ENCODE data around the gene SPDYE2B.
"Not testable (repeated sequence)": the region's sequence is repeated elsewhere in the genome, so short reads cannot be mapped to it uniquely, and the experiment has no call there.

The SPDYE2B gene

DNA sequence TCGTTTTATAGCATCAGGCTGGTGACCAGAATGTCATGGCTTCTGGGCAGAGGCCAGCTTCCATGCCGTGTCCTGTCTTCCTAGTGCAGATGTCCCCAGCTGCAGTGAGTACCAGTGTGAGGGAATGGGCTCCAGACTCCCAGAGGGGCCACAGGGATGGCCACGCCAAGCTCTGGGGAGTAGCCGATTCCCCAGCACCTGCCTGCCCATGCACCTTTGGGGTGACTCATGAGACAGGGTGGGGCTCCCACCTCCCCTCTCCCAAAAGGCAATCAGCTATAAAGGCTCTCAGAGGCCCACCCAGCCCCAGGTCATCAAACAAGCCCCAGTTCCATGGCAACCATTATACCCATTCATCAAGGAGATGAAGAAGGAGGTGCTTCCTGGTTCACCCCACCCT is at the start of gene SPDYE2B:
SPDYE2B (plus strand) TSS at position 396 of the 400 bp plus-strand sequence. CDS start 2,030 bp downstream, outside the sequence.
- not testable (repeated sequence) for DNase-seq

GRCh38 chr7:102602317-102602716 is 47.8 kb upstream of the SPDYE2B start:
- DNase-seq = not testable (repeated sequence)

DNA sequence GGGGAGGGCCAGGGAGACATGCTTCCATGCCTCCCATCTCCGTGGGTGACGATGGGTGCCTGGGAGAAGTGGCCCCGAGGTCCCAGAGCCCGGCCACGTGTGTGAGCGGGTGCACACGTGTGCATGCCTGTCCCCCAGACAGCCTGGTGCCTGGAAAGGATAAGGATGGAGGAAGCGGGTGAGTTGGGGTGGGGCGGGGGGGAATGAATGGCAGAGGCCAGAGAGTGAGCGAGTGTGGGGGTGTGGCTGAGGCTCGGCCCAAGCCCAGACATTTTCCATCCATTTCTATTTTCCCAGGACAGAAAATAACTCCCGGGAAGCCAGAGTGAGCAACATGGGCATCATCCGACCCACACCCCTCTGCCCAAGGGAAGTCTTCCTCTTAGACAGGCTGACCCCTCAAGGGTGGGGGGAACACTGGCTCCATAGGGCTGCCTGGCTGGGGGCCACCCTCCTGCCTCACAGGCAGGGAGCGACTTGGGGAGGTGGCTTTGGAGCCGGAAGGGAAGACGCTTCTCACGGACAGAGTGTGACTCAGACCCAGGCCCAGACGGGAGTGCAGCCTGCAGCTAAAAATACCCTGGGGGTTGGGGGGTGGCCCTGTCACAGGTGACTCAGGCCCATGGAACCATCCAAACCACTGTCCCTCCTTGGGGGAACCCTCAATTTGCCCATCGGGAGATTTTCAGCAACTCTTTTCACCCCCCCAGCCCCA is 45.5 kb upstream of the SPDYE2B start:
- DNase-seq = not testable (repeated sequence)

GRCh38 chr7:102606848-102607247 is 43.3 kb upstream of the SPDYE2B start:
- not testable (repeated sequence) for DNase-seq

GRCh38 chr7:102609734-102610133 is 40.4 kb upstream of the SPDYE2B start:
- not testable (repeated sequence) for DNase-seq

DNA sequence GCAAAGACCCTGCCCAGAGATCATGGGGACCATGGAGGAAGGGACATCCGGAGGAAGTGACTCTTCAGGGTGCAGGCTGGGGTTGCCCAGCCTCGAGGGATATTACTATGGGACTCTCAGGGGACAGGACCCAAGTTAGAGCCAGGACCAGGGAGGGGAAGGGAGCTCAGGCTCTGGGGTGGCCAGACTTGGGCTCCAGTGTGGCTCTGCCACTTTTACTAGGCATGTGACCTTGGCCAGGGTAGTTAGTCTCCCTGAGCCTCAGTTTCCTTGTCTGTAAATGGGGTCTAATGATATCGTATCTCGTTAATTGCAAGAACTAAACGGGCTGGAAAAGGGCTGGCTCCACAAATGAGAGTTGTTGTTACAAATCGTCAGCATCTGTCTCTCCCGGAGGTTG is 39.7 kb upstream of the SPDYE2B start:
- DNase-seq = not testable (repeated sequence)

- DNase-seq = not testable (repeated sequence)
Measured at GRCh38 chr7:102611013-102611674, 39.0 kb upstream of the SPDYE2B start.

DNA sequence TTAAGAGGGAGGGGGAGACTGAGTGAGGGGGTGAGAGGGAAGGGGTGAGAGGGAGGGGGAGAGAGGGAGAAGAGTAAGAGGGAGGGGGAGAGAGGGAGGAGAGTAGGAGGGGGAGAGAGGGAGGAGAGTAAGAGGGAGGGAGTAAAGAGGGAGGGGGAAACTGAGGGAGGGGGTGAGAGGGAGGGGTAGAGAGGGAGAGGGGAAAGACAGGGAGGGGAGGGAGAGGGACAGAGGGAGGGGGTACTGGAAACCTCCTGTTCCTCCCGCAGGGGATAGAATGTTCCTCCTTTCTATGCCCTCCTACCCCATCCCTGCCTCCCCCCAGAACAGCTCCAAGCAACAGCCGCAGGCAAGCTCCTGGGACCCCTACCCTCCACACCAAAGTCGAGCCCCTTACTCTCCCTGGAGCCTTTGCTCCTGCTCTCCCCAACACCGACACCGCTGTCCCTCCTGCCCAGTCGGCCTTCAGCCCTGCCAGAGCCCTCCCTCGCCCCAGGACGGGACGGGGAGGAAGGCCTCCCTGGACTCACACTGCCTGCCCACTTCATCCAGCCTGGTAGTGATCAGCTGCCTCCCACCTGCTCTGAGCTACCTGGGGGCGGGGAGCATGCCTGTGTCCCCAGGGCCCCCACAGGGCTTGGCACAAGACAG is 38.3 kb upstream of the SPDYE2B start:
- not testable (repeated sequence) for DNase-seq

- not testable (repeated sequence) for DNase-seq
Measured at GRCh38 chr7:102613575-102614345, 36.4 kb upstream of the SPDYE2B start.

DNA sequence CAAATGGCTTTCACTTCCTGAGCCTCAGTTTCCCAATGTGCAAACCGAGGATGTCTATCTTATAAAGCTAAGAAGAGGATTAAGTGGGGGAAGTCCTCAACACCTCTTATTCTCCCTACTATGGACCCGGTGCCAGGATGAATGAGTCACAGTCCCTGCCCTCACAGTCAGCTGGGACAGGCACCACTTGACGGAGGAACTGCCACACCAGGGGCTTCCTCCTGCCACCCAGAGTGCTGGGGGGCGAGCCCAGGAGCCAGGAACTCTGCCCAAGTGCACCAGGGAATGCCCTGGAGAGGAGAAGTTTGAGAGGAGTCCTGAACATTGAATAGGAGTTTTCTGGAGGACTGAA is 35.8 kb upstream of the SPDYE2B start:
- not testable (repeated sequence) for DNase-seq

DNA sequence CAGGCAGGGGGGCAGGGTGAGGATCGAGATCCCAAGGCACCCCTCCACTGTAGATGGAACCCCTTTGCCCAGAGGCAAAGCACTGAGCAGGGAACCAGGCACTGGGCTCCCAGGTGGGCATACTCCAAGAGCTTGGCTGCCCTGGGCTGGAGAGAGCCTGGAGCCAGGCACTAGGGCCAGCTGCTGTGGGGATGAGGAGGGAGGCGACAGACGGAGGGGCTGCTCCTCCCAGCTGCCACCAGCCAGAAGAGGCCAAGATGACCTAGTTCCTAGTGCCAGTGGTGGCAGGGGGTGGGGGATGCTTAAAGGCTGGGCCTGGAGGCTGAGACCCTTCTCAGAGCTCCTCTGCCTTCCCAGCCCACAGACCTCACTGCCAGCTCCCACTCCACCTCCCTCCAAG is 35.2 kb upstream of the SPDYE2B start:
- not testable (repeated sequence) for DNase-seq

DNA sequence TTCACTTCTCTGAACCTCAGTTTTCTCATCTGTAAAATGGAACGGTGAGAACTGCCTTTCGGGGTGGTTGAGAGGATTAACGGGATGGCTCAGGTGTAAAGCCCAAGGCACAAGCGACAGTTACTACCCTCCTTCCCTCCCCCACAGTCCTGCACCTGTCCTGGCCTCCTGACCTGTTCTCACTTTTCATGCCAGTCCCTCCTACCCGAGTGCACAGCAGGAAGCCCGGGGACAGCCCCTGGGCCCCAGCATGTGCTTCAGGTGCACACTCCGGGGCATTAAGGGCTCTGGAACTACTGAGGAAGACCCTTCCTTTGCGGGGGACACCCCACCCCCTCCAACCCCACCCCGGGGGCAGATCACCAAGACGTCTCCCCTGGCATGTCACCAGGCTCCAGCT is 34.2 kb upstream of the SPDYE2B start:
- DNase-seq = not testable (repeated sequence)

DNA sequence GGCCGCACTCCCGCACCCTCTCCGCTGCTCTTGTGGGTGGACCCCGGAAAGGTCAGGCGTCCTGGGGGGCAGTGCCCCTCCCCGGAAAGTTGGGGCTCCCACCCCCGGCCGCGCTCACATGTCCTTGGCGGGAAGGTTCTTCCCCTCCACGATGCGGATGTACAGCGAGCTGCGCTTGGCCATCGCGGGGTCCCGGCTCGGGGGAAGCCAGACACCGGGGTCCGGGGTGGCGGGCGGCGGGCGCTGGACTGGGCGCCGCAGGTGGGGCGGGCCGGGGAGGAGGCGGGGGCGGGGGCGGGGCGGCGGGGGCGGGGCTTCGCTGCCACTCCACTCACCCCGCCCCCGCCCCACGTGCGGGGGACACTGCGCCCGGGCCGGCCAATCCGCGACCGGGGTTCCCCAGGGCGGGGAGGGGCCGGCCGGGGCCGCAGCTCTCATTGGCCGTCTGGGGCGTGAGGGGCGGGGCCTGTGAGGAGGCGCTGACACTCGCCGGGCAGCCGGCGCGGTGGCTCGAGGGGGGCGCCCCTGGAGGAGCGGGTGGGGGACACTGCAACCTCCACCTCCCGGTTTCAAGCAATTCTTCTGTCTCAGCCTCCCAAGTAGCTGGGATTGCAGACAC is 33.5 kb upstream of the SPDYE2B start, which contains the start of gene RASA4:
RASA4 (minus strand) TSS at position 250 of the 619 bp plus-strand sequence; CDS start at position 183, 67 bp downstream.
- peak; percentile 58 for DNase-seq

DNA sequence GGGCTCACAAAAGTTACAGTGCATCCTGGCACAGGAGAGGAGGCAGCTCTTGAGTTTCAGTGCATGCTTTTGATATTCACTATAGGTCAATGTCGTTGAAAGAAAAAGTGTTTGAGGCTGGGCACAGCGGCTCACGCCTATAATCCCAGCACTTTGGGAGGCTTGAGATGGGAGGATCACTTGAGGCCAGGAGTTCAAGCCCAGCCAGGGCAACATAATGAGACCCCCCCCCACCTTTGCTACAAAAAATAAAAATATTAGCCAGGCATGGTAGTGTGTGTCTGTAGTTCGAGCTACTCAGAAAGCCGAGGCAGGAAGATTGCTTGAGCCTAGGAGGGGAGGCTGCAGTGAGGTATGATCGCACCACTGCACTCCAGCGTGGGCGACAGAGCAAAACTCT is 32.0 kb upstream of the SPDYE2B start:
- peak; percentile 0 for DNase-seq

DNA sequence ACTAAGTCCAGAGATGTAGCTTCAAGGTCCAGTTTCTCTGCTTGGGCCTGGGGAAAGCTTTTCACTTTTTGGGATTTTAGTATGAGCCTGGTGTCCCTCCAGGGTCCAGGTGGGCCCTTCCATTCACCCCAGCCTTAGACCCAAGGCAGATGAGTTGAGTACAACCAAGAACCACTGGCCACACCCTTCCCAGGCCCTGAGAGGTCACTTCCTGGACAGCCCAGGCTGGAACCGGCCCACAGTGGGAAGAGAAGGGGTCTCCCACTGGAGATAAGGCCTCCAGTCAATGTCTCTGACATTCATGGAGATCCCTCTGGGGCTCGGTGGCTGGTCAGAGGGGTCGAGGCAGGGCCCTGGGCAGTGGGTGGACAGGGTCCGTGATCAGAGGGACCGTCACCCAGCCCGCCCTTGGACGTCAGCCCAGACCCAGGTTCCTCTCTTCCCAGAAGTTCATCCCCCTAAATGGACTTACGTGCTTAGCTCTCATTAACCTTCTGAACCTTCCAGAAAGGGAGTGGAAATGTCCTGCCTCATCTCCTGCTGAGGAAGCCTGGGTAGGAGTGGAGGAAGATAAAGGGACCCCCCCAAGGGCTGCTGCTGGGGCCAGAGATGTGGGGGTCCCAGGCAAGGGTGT is 22.7 kb upstream of the SPDYE2B start:
- not testable (repeated sequence) for DNase-seq

GRCh38 chr7:102630622-102631021 is 19.5 kb upstream of the SPDYE2B start:
- not testable (repeated sequence) for DNase-seq

DNA sequence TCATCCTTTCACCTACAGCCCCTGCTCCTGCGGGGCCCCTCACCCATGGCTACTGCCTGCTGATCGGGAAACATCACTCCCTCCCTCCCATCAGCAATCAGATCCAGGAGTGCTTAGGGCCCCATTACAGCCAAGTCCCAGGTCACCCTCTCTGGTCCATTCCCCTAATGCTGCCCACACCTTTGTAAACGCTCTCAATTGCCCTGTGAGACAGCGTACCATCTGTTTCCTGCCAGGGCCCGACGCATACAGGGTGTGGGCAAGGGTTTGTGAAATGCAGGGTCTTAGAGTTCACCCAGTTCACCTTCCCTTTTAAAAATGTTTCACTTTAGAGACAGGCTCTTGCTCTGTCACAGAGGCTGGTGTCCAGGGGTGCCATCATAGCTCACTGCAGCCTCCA is 15.8 kb upstream of the SPDYE2B start:
- DNase-seq = not testable (repeated sequence)

DNA sequence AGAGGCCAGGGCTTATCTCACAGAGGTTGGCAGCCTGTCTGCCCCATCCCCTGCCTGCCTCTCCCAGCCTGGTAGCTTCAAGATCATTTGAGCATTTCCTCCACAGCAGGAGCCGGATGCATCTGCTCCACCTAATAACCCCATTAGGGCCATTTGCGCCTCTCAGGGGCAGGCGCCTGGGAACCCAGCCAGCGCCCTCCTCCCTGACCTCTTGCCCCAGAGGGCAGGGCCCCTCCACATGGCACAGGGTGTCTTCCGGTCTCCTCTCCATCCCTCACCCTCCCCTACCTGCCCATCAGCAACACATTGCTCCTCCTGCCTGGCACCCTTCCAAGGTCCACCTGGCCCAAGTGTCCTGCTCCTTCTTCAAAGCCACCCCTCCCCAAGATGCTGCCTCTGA is 14.8 kb upstream of the SPDYE2B start:
- not testable (repeated sequence) for DNase-seq

GRCh38 chr7:102636956-102637355 is 13.2 kb upstream of the SPDYE2B start:
- DNase-seq = not testable (repeated sequence)

- DNase-seq = peak; percentile 0
Measured at GRCh38 chr7:102638848-102639247, 11.3 kb upstream of the SPDYE2B start.

GRCh38 chr7:102642691-102643090 is 7.4 kb upstream of the SPDYE2B start, which contains the start of gene UPK3BL1:
UPK3BL1 (minus strand) TSS chr7:102642791; CDS start chr7:102642741, 50 bp downstream.
- not testable (repeated sequence) for DNase-seq

- DNase-seq = not testable (repeated sequence)
Measured at GRCh38 chr7:102643404-102643803, 6.7 kb upstream of the SPDYE2B start.

All from eye (tissue), 1 donor.